Calu3 (cell line): ENCODE data around the gene DNAH14. TPM values are rescaled to one million over a fixed set of nuclear protein-coding genes. Genes with fewer than 3 reads are reported as not detected.
"Not testable (repeated sequence)": the region's sequence is repeated elsewhere in the genome, so short reads cannot be mapped to it uniquely, and the experiment has no call there.

Source experiments
- BruUV-seq: library from RNA; stranded (reverse); fragments of 400-500 nt; replicated peaks from 2 replicates; lab custom pipeline; 2021; lab: Mats Ljungman, UMichigan
- CTCF ChIA-PET: fragments of 300-600 bp; sonication (Branson Sonifier 250); formaldehyde crosslinking; loops from one replicate; lab custom pipeline; 2022; ENCODE audit warnings: antibody characterized with exemption; lab: Charles Lee
- DNase-seq: peaks from one replicate; pipeline ENCODE4 v3.0.0; 2022
- H3K27ac Mint-ChIP-seq: one replicate; pipeline ENCODE4 v1.8.0; 2022; ENCODE audit warnings: mixed read lengths; ENCODE audit not compliant: unreplicated experiment
- H3K27me3 Mint-ChIP-seq: one replicate; pipeline ENCODE4 v1.8.0; 2022; ENCODE audit warnings: mixed read lengths; ENCODE audit not compliant: unreplicated experiment
- H3K36me3 Mint-ChIP-seq: one replicate; pipeline ENCODE4 v1.8.0; 2022; ENCODE audit warnings: mild to moderate bottlenecking, moderate library complexity, mixed read lengths; ENCODE audit not compliant: insufficient read depth, unreplicated experiment
- H3K4me1 Mint-ChIP-seq: one replicate; pipeline ENCODE4 v1.8.0; 2022; ENCODE audit warnings: mild to moderate bottlenecking, low read depth, mixed read lengths; ENCODE audit not compliant: unreplicated experiment
- H3K4me3 Mint-ChIP-seq: one replicate; pipeline ENCODE4 v1.8.0; 2022; ENCODE audit warnings: mild to moderate bottlenecking, low read depth, moderate library complexity, mixed read lengths; ENCODE audit not compliant: unreplicated experiment
- H3K9me3 Mint-ChIP-seq: one replicate; pipeline ENCODE4 v1.8.0; 2022; ENCODE audit warnings: low read depth, mixed read lengths; ENCODE audit not compliant: unreplicated experiment
- CTCF ChIP-seq: fragments of 200-600 bp; IDR thresholded peaks from one replicate; pipeline ENCODE4 v1.8.0; 2022; ENCODE audit warnings: antibody characterized with exemption; ENCODE audit not compliant: unreplicated experiment
- intact Hi-C: fragments of 100-400 bp; cut with micrococcal nuclease; formaldehyde crosslinking; loops from one replicate; pipeline ENCODE4 v1.10.0; 2022; ENCODE audit not compliant: unreplicated experiment
- total RNA-seq: library from RNA; stranded (reverse); gene quantifications from 2 replicates; pipeline ENCODE4 v1.2.3, GENCODE V29; 2022

DNAH14 gene
- total RNA-seq, 1 experiment from 2014 or later = 66.8 TPM

GRCh38 chr1:225201447-225201846 is 272.0 kb downstream of the DNAH14 start:
- Mint-ChIP-seq H3K27ac (no peak overlapping the region), H3K4me1 (no peaks in the 10 kb centered on the region), H3K9me3 (peaks cover 4% of the 10 kb centered on the region), H3K4me3 (no peak overlapping the region), H3K27me3 (no peaks in the 10 kb centered on the region), H3K36me3 (no peaks in the 10 kb centered on the region)
- no peak for DNase-seq
- intact Hi-C loops = no loop called here
- TF ChIP-seq CTCF = no peak
- CTCF ChIA-PET = no interaction called here
- BruUV-seq = no TSS peak

- H3K4me3 Mint-ChIP-seq = no peak overlapping the region
- peaks cover 12% of the 10 kb centered on the region for H3K9me3 Mint-ChIP-seq
- TF ChIP-seq CTCF = no peak
- H3K36me3 Mint-ChIP-seq = peaks cover 4% of the 10 kb centered on the region
- no TSS peak for BruUV-seq
- H3K27ac Mint-ChIP-seq = no peak overlapping the region
- H3K27me3 Mint-ChIP-seq = no peaks in the 10 kb centered on the region
- H3K4me1 Mint-ChIP-seq = no peaks in the 10 kb centered on the region
- no peak for DNase-seq
- intact Hi-C loops = no loop called here
- CTCF ChIA-PET = no interaction called here
Observed at GRCh38 chr1:225207791-225208190, 278.3 kb downstream of the DNAH14 start.

- no TSS peak for BruUV-seq
- no peak overlapping the region for H3K27ac Mint-ChIP-seq
- no peak for TF ChIP-seq CTCF
- intact Hi-C loops = no loop called here
- peaks cover 4% of the 10 kb centered on the region for H3K36me3 Mint-ChIP-seq
- H3K4me3 Mint-ChIP-seq = no peak overlapping the region
- H3K4me1 Mint-ChIP-seq = no peaks in the 10 kb centered on the region
- H3K27me3 Mint-ChIP-seq = no peaks in the 10 kb centered on the region
- CTCF ChIA-PET = no interaction called here
- no peak for DNase-seq
- H3K9me3 Mint-ChIP-seq = peaks cover 12% of the 10 kb centered on the region
Observed at GRCh38 chr1:225209153-225209552, 279.7 kb downstream of the DNAH14 start.

- H3K4me1 Mint-ChIP-seq, H3K27ac Mint-ChIP-seq, CTCF ChIA-PET, BruUV-seq, intact Hi-C loops, DNase-seq, H3K27me3 Mint-ChIP-seq, H3K4me3 Mint-ChIP-seq, H3K36me3 Mint-ChIP-seq: not testable (repeated sequence)
- peaks cover 12% of the 10 kb centered on the region for H3K9me3 Mint-ChIP-seq
Observed at GRCh38 chr1:225210180-225210579, 280.7 kb downstream of the DNAH14 start.

GRCh38 chr1:225211694-225212442 is 282.4 kb downstream of the DNAH14 start:
- intact Hi-C loops, H3K4me3 Mint-ChIP-seq, CTCF ChIA-PET, BruUV-seq, H3K27ac Mint-ChIP-seq, H3K36me3 Mint-ChIP-seq, H3K4me1 Mint-ChIP-seq, H3K27me3 Mint-ChIP-seq, DNase-seq: not testable (repeated sequence)
- H3K9me3 Mint-ChIP-seq = peaks cover 18% of the 10 kb centered on the region
